Measurements from ENCODE around the gene CDC45.

CDC45 gene

GRCh38 chr22:19503869-19504268 is 24.1 kb downstream of the CDC45 start:
- no peaks in the 10 kb centered on the region for H3K36me3 ChIP-seq (ENCODE audit: control insufficient read depth in 5 of 5, insufficient read depth in 5 of 5, low read length in 5 of 5)
- no peak overlapping the region for H3K27ac ChIP-seq (ENCODE audit: low read depth, low read length)
- no peaks in the 10 kb centered on the region for H3K4me1 ChIP-seq (ENCODE audit: control insufficient read depth in 5 of 5, insufficient read depth in 5 of 5, low read length in 5 of 5)
- no peaks in the 10 kb centered on the region for H3K9me3 ChIP-seq (ENCODE audit: control insufficient read depth in 5 of 5, low read length in 5 of 5)
- no peak overlapping the region for H3K9ac ChIP-seq (ENCODE audit: low read length in 5 of 5)
- H3K27me3 ChIP-seq (ENCODE audit: control insufficient read depth in 5 of 5, insufficient read depth in 4 of 5, low read length in 5 of 5) = no peaks in the 10 kb centered on the region
- no peak overlapping the region for H3K4me3 ChIP-seq (ENCODE audit: low read depth in 1 of 5, low read length in 5 of 5)

GRCh38 chr22:19504900-19505734 is 25.4 kb downstream of the CDC45 start:
- H3K36me3 ChIP-seq (ENCODE audit: control insufficient read depth in 5 of 5, insufficient read depth in 5 of 5, low read length in 5 of 5) = no peaks in the 10 kb centered on the region
- no peaks in the 10 kb centered on the region for H3K27me3 ChIP-seq (ENCODE audit: control insufficient read depth in 5 of 5, insufficient read depth in 4 of 5, low read length in 5 of 5)
- no peak overlapping the region for H3K9ac ChIP-seq (ENCODE audit: low read length in 5 of 5)

GRCh38 chr22:19505735-19506126 is 26.0 kb downstream of the CDC45 start:
- no peak overlapping the region for H3K9ac ChIP-seq (ENCODE audit: low read length in 5 of 5)
- H3K27ac ChIP-seq (ENCODE audit: low read depth, low read length) = no peak overlapping the region
- no peak overlapping the region for H3K4me3 ChIP-seq (ENCODE audit: low read depth in 1 of 5, low read length in 5 of 5)

More at GRCh38 chr22:19504900-19505734, 25.4 kb downstream of the CDC45 start:
- no peak overlapping the region for H3K4me3 ChIP-seq (ENCODE audit: low read depth in 1 of 5, low read length in 5 of 5)
- no peaks in the 10 kb centered on the region for H3K4me1 ChIP-seq (ENCODE audit: control insufficient read depth in 5 of 5, insufficient read depth in 5 of 5, low read length in 5 of 5)
- H3K27ac ChIP-seq (ENCODE audit: low read depth, low read length) = no peak overlapping the region
- H3K9me3 ChIP-seq (ENCODE audit: control insufficient read depth in 5 of 5, low read length in 5 of 5) = no peaks in the 10 kb centered on the region

GRCh38 chr22:19506212-19506611 is 26.5 kb downstream of the CDC45 start:
- Histone ChIP-seq H3K9me3 (ENCODE audit: control insufficient read depth in 5 of 5, low read length in 5 of 5) (no peaks in the 10 kb centered on the region), H3K4me1 (ENCODE audit: control insufficient read depth in 5 of 5, insufficient read depth in 5 of 5, low read length in 5 of 5) (no peaks in the 10 kb centered on the region), H3K4me3 (ENCODE audit: low read depth in 1 of 5, low read length in 5 of 5) (no peak overlapping the region), H3K36me3 (ENCODE audit: control insufficient read depth in 5 of 5, insufficient read depth in 5 of 5, low read length in 5 of 5) (no peaks in the 10 kb centered on the region), H3K9ac (ENCODE audit: low read length in 5 of 5) (no peak overlapping the region), H3K27ac (ENCODE audit: low read depth, low read length) (no peak overlapping the region), H3K27me3 (ENCODE audit: control insufficient read depth in 5 of 5, insufficient read depth in 4 of 5, low read length in 5 of 5) (no peaks in the 10 kb centered on the region)

More at GRCh38 chr22:19505735-19506126, 26.0 kb downstream of the CDC45 start:
- H3K27me3 ChIP-seq (ENCODE audit: control insufficient read depth in 5 of 5, insufficient read depth in 4 of 5, low read length in 5 of 5) = no peaks in the 10 kb centered on the region
- H3K4me1 ChIP-seq (ENCODE audit: control insufficient read depth in 5 of 5, insufficient read depth in 5 of 5, low read length in 5 of 5) = no peaks in the 10 kb centered on the region
- no peaks in the 10 kb centered on the region for H3K36me3 ChIP-seq (ENCODE audit: control insufficient read depth in 5 of 5, insufficient read depth in 5 of 5, low read length in 5 of 5)
- H3K9me3 ChIP-seq (ENCODE audit: control insufficient read depth in 5 of 5, low read length in 5 of 5) = no peaks in the 10 kb centered on the region

GRCh38 chr22:19507534-19507861 is 27.8 kb downstream of the CDC45 start:
- H3K9me3 ChIP-seq (ENCODE audit: control insufficient read depth in 5 of 5, low read length in 5 of 5) = no peaks in the 10 kb centered on the region
- H3K27ac ChIP-seq (ENCODE audit: low read depth, low read length) = no peak overlapping the region
- H3K9ac ChIP-seq (ENCODE audit: low read length in 5 of 5) = no peak overlapping the region
- no peaks in the 10 kb centered on the region for H3K27me3 ChIP-seq (ENCODE audit: control insufficient read depth in 5 of 5, insufficient read depth in 4 of 5, low read length in 5 of 5)
- H3K36me3 ChIP-seq (ENCODE audit: control insufficient read depth in 5 of 5, insufficient read depth in 5 of 5, low read length in 5 of 5) = no peaks in the 10 kb centered on the region
- H3K4me3 ChIP-seq (ENCODE audit: low read depth in 1 of 5, low read length in 5 of 5) = no peak overlapping the region
- no peaks in the 10 kb centered on the region for H3K4me1 ChIP-seq (ENCODE audit: control insufficient read depth in 5 of 5, insufficient read depth in 5 of 5, low read length in 5 of 5)

GRCh38 chr22:19508024-19508776 is 28.5 kb downstream of the CDC45 start:
- Histone ChIP-seq H3K36me3 (ENCODE audit: control insufficient read depth in 5 of 5, insufficient read depth in 5 of 5, low read length in 5 of 5) (no peaks in the 10 kb centered on the region), H3K9me3 (ENCODE audit: control insufficient read depth in 5 of 5, low read length in 5 of 5) (no peaks in the 10 kb centered on the region), H3K27ac (ENCODE audit: low read depth, low read length) (no peak overlapping the region), H3K27me3 (ENCODE audit: control insufficient read depth in 5 of 5, insufficient read depth in 4 of 5, low read length in 5 of 5) (no peaks in the 10 kb centered on the region), H3K9ac (ENCODE audit: low read length in 5 of 5) (no peak overlapping the region), H3K4me3 (ENCODE audit: low read depth in 1 of 5, low read length in 5 of 5) (no peak overlapping the region), H3K4me1 (ENCODE audit: control insufficient read depth in 5 of 5, insufficient read depth in 5 of 5, low read length in 5 of 5) (no peaks in the 10 kb centered on the region)

- Histone ChIP-seq H3K27me3 (ENCODE audit: control insufficient read depth in 5 of 5, insufficient read depth in 4 of 5, low read length in 5 of 5) (no peaks in the 10 kb centered on the region), H3K27ac (ENCODE audit: low read depth, low read length) (no peak overlapping the region), H3K9me3 (ENCODE audit: control insufficient read depth in 5 of 5, low read length in 5 of 5) (peaks cover 0 to 9% (median 0%) of the 10 kb centered on the region in 5 donors), H3K4me3 (ENCODE audit: low read depth in 1 of 5, low read length in 5 of 5) (no peak overlapping the region), H3K9ac (ENCODE audit: low read length in 5 of 5) (no peak overlapping the region), H3K36me3 (ENCODE audit: control insufficient read depth in 5 of 5, insufficient read depth in 5 of 5, low read length in 5 of 5) (no peaks in the 10 kb centered on the region), H3K4me1 (ENCODE audit: control insufficient read depth in 5 of 5, insufficient read depth in 5 of 5, low read length in 5 of 5) (no peaks in the 10 kb centered on the region)
These were observed 29.5 kb downstream of the CDC45 start for GRCh38 chr22:19509191-19509590.

- H3K36me3 ChIP-seq (ENCODE audit: control insufficient read depth in 5 of 5, insufficient read depth in 5 of 5, low read length in 5 of 5) = no peaks in the 10 kb centered on the region
- H3K27ac ChIP-seq (ENCODE audit: low read depth, low read length) = no peak overlapping the region
- H3K9ac ChIP-seq (ENCODE audit: low read length in 5 of 5) = no peak overlapping the region
- H3K4me1 ChIP-seq (ENCODE audit: control insufficient read depth in 5 of 5, insufficient read depth in 5 of 5, low read length in 5 of 5) = no peaks in the 10 kb centered on the region
- H3K9me3 ChIP-seq (ENCODE audit: control insufficient read depth in 5 of 5, low read length in 5 of 5) = peaks cover 0 to 12% (median 5%) of the 10 kb centered on the region in 5 donors
- H3K4me3 ChIP-seq (ENCODE audit: low read depth in 1 of 5, low read length in 5 of 5) = no peak overlapping the region
- no peaks in the 10 kb centered on the region for H3K27me3 ChIP-seq (ENCODE audit: control insufficient read depth in 5 of 5, insufficient read depth in 4 of 5, low read length in 5 of 5)
These were observed 30.2 kb downstream of the CDC45 start for GRCh38 chr22:19509923-19510322.

- Histone ChIP-seq H3K36me3 (ENCODE audit: control insufficient read depth in 5 of 5, insufficient read depth in 5 of 5, low read length in 5 of 5) (no peaks in the 10 kb centered on the region), H3K4me1 (ENCODE audit: control insufficient read depth in 5 of 5, insufficient read depth in 5 of 5, low read length in 5 of 5) (no peaks in the 10 kb centered on the region), H3K9me3 (ENCODE audit: control insufficient read depth in 5 of 5, low read length in 5 of 5) (peaks cover 0 to 15% (median 6%) of the 10 kb centered on the region in 5 donors), H3K4me3 (ENCODE audit: low read depth in 1 of 5, low read length in 5 of 5) (no peak overlapping the region), H3K27ac (ENCODE audit: low read depth, low read length) (no peak overlapping the region), H3K9ac (ENCODE audit: low read length in 5 of 5) (no peak overlapping the region), H3K27me3 (ENCODE audit: control insufficient read depth in 5 of 5, insufficient read depth in 4 of 5, low read length in 5 of 5) (no peaks in the 10 kb centered on the region)
These were observed 31.2 kb downstream of the CDC45 start for GRCh38 chr22:19510919-19511341.

GRCh38 chr22:19513823-19514222 is 34.1 kb downstream of the CDC45 start:
- Histone ChIP-seq H3K36me3 (ENCODE audit: control insufficient read depth in 5 of 5, insufficient read depth in 5 of 5, low read length in 5 of 5) (no peaks in the 10 kb centered on the region), H3K27ac (ENCODE audit: low read depth, low read length) (no peak overlapping the region), H3K9ac (ENCODE audit: low read length in 5 of 5) (no peak overlapping the region), H3K27me3 (ENCODE audit: control insufficient read depth in 5 of 5, insufficient read depth in 4 of 5, low read length in 5 of 5) (no peaks in the 10 kb centered on the region), H3K4me1 (ENCODE audit: control insufficient read depth in 5 of 5, insufficient read depth in 5 of 5, low read length in 5 of 5) (no peaks in the 10 kb centered on the region), H3K4me3 (ENCODE audit: low read depth in 1 of 5, low read length in 5 of 5) (no peak overlapping the region), H3K9me3 (ENCODE audit: control insufficient read depth in 5 of 5, low read length in 5 of 5) (peaks cover 0 to 15% (median 6%) of the 10 kb centered on the region in 5 donors)
